GM21619 (cell line): ENCODE measurements around the gene HES3.
A peak's percentile ranks its signal among the peaks of the same experiment; 100 is the strongest.
"Not testable (repeated sequence)": the region's sequence is repeated elsewhere in the genome, so short reads cannot be mapped to it uniquely, and the experiment has no call there.

Experiments used
- ATAC-seq: cut with Tn5 transposase; IDR thresholded peaks from one replicate; pipeline ENCODE4 v1.9.1; 2021; ENCODE audit not compliant: unreplicated experiment

The HES3 gene

GRCh38 chr1:6218375-6219164 lies 25.4 kb upstream of the HES3 start:
- no peak for ATAC-seq

- ATAC-seq, result not testable (repeated sequence)
Measured at GRCh38 chr1:6219641-6220040, 24.3 kb upstream of the HES3 start.

- ATAC-seq, result no peak
Measured at GRCh38 chr1:6220236-6220635, 23.7 kb upstream of the HES3 start.

- ATAC-seq, result no peak
Measured at GRCh38 chr1:6221210-6221784, 22.7 kb upstream of the HES3 start.

- no peak for ATAC-seq
Measured at GRCh38 chr1:6222636-6223035, 21.3 kb upstream of the HES3 start.

- no peak for ATAC-seq
Measured at GRCh38 chr1:6223617-6224016, 20.4 kb upstream of the HES3 start.

- ATAC-seq, result no peak
Measured at GRCh38 chr1:6224718-6225117, 19.3 kb upstream of the HES3 start.

- ATAC-seq, result no peak
Measured at GRCh38 chr1:6225651-6226050, 18.3 kb upstream of the HES3 start.

- no peak for ATAC-seq
Measured at GRCh38 chr1:6233376-6233775, 10.6 kb upstream of the HES3 start.

- ATAC-seq, result no peak
Measured at GRCh38 chr1:6234502-6235295, 9.3 kb upstream of the HES3 start.

- ATAC-seq, result peak; percentile 15
Measured at GRCh38 chr1:6235296-6235677, 8.7 kb upstream of the HES3 start.

- no peak for ATAC-seq
Measured at GRCh38 chr1:6237093-6237492, 6.9 kb upstream of the HES3 start.

GRCh38 chr1:6239213-6239752 lies 4.7 kb upstream of the HES3 start:
- no peak for ATAC-seq

- no peak for ATAC-seq
Measured at GRCh38 chr1:6239950-6240768, 3.8 kb upstream of the HES3 start.

GRCh38 chr1:6241107-6241886 lies 2.7 kb upstream of the HES3 start:
- no peak for ATAC-seq

GRCh38 chr1:6241887-6242740 lies 1.9 kb upstream of the HES3 start:
- no peak for ATAC-seq

- no peak for ATAC-seq
Measured at GRCh38 chr1:6243053-6243834, 735 bp upstream of the HES3 start.

- ATAC-seq, result no peak
Measured at GRCh38 chr1:6244401-6245049, 546 bp downstream of the HES3 start.
